HepG2 (cell line): ENCODE results near the gene TMUB1.
A peak's percentile ranks its signal among the peaks of the same experiment; 100 is the strongest.

ENCODE experiments used
- CBX1 ChIP-seq: IDR thresholded peaks from one replicate; pipeline ENCODE4 v1.6.1; 2016; ENCODE audit warnings: antibody characterized with exemption, low read depth
- EZH2 ChIP-seq: conservative IDR thresholded peaks from 2 replicates; pipeline ENCODE4 v1.6.1; 2012; ENCODE audit warnings: mild to moderate bottlenecking, low read depth, low read length, moderate library complexity
- FLYWCH1 ChIP-seq: sonication (generic); formaldehyde crosslinking; IDR thresholded peaks from 2 replicates; pipeline ENCODE4 v1.8.1; 2023; ENCODE audit warnings: mild to moderate bottlenecking, missing genetic modification reagents
- GTF2F1 ChIP-seq: fragments of 150-350 bp; IDR thresholded peaks from 2 replicates; pipeline ENCODE4 v1.6.1; 2014; ENCODE audit warnings: low read length
- HOXD1 ChIP-seq: sonication (generic); formaldehyde crosslinking; IDR thresholded peaks from 2 replicates; pipeline ENCODE4 v1.5.0; 2020; ENCODE audit warnings: missing genetic modification reagents
- NCOA1 ChIP-seq: sonication (generic); formaldehyde crosslinking; IDR thresholded peaks from 2 replicates; pipeline ENCODE4 v1.9.0; 2021; ENCODE audit warnings: missing genetic modification reagents
- PHF20 ChIP-seq: sonication (generic); formaldehyde crosslinking; IDR thresholded peaks from 2 replicates; pipeline ENCODE4 v1.5.0; 2020; ENCODE audit warnings: mild to moderate bottlenecking, missing genetic modification reagents
- ZFX ChIP-seq: sonication (generic); formaldehyde crosslinking; IDR thresholded peaks from 2 replicates; pipeline ENCODE4 v1.4.0; 2020; ENCODE audit warnings: mild to moderate bottlenecking, low read depth, missing genetic modification reagents, moderate library complexity
- ZNF605 ChIP-seq: sonication (generic); formaldehyde crosslinking; IDR thresholded peaks from 2 replicates; pipeline ENCODE4 v1.8.0; 2022; ENCODE audit warnings: mild to moderate bottlenecking, missing genetic modification reagents
- ZNF709 ChIP-seq: sonication (generic); formaldehyde crosslinking; IDR thresholded peaks from 2 replicates; pipeline ENCODE4 v1.5.0; 2020; ENCODE audit warnings: mild to moderate bottlenecking, missing genetic modification reagents
- TF ChIP-seq, protein P1 (sequence below): sonication (generic); formaldehyde crosslinking; IDR thresholded peaks from 2 replicates; pipeline ENCODE4 v1.4.0; 2020; ENCODE audit warnings: mild to moderate bottlenecking, missing genetic modification reagents

- no peak for TF ChIP-seq EZH2
- peak; percentile 91 for TF ChIP-seq ZNF709
- TF ChIP-seq, protein P1, sequence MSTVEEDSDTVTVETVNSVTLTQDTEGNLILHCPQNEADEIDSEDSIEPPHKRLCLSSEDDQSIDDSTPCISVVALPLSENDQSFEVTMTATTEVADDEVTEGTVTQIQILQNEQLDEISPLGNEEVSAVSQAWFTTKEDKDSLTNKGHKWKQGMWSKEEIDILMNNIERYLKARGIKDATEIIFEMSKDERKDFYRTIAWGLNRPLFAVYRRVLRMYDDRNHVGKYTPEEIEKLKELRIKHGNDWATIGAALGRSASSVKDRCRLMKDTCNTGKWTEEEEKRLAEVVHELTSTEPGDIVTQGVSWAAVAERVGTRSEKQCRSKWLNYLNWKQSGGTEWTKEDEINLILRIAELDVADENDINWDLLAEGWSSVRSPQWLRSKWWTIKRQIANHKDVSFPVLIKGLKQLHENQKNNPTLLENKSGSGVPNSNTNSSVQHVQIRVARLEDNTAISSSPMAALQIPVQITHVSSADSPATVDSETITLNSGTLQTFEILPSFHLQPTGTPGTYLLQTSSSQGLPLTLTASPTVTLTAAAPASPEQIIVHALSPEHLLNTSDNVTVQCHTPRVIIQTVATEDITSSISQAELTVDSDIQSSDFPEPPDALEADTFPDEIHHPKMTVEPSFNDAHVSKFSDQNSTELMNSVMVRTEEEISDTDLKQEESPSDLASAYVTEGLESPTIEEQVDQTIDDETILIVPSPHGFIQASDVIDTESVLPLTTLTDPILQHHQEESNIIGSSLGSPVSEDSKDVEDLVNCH, result no peak
- TF ChIP-seq FLYWCH1, result no peak
- no peak for TF ChIP-seq GTF2F1
- peak; percentile 90 for TF ChIP-seq ZFX (CRISPR knock-in tag)
- TF ChIP-seq CBX1, result no peak
- no peak; the same call in 1 of the 2 replicates for TF ChIP-seq ZNF605 (CRISPR knock-in tag)
- peak; percentile 19; the same call in 1 of the 2 replicates for TF ChIP-seq PHF20 (CRISPR knock-in tag)
- TF ChIP-seq HOXD1, result no peak
- no peak for TF ChIP-seq NCOA1 (CRISPR knock-in tag)
Observed at GRCh38 chr7:151087245-151088018, 4.1 kb upstream of the TMUB1 start.
